Measurements from ENCODE around the gene IRAK2. TPM values are rescaled to one million over a fixed set of nuclear protein-coding genes. Genes with fewer than 3 reads are reported as not detected.
"Not testable (repeated sequence)": the region's sequence is repeated elsewhere in the genome, so short reads cannot be mapped to it uniquely, and the experiment has no call there.

The IRAK2 gene
- total and polyA plus RNA-seq, 3 donors from 2014 or later, result 2.1 to 3.8 (median 3.7) TPM

GRCh38 chr3:10157031-10157430 is 7.7 kb upstream of the IRAK2 start:
- H3K9me3 ChIP-seq, result no peaks in the 10 kb centered on the region
- TF ChIP-seq, protein P1, sequence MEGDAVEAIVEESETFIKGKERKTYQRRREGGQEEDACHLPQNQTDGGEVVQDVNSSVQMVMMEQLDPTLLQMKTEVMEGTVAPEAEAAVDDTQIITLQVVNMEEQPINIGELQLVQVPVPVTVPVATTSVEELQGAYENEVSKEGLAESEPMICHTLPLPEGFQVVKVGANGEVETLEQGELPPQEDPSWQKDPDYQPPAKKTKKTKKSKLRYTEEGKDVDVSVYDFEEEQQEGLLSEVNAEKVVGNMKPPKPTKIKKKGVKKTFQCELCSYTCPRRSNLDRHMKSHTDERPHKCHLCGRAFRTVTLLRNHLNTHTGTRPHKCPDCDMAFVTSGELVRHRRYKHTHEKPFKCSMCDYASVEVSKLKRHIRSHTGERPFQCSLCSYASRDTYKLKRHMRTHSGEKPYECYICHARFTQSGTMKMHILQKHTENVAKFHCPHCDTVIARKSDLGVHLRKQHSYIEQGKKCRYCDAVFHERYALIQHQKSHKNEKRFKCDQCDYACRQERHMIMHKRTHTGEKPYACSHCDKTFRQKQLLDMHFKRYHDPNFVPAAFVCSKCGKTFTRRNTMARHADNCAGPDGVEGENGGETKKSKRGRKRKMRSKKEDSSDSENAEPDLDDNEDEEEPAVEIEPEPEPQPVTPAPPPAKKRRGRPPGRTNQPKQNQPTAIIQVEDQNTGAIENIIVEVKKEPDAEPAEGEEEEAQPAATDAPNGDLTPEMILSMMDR (IDR thresholded peaks at IDR 0.05), result no peak
- no peak for TF ChIP-seq POLR2A (IDR thresholded peaks at IDR 0.05)
- H3K4me1 ChIP-seq, result no peaks in the 10 kb centered on the region
- no peaks in the 10 kb centered on the region for H3K27me3 ChIP-seq
- H3K27ac ChIP-seq, result no peak overlapping the region
- intact Hi-C loops (cut with DNase I; ENCODE audit: low total_unique reads), result no loop called here
- WGBS, 2 donors, result 57 to 65% methylated on average over 4 of the region's 4 CpGs
- H3K36me3 ChIP-seq (ENCODE audit: low read depth, missing control alignments), result no peaks in the 10 kb centered on the region
- no peak overlapping the region for H3K4me3 ChIP-seq
- no peak for DNase-seq

GRCh38 chr3:10158555-10158954 is 6.2 kb upstream of the IRAK2 start:
- H3K36me3 ChIP-seq (ENCODE audit: low read depth, missing control alignments); H3K4me3 ChIP-seq; H3K27me3 ChIP-seq; H3K4me1 ChIP-seq; H3K9me3 ChIP-seq; intact Hi-C loops (cut with DNase I; ENCODE audit: low total_unique reads); DNase-seq; H3K27ac ChIP-seq: not testable (repeated sequence)
- 96 to 97% methylated on average over 6 of the region's 6 CpGs for WGBS, 2 donors

GRCh38 chr3:10160346-10160745 is 4.4 kb upstream of the IRAK2 start:
- TF ChIP-seq, protein P1 (IDR thresholded peaks at IDR 0.05), result no peak
- TF ChIP-seq POLR2A (IDR thresholded peaks at IDR 0.05), result no peak
- Histone ChIP-seq H3K4me3 (no peak overlapping the region), H3K9me3 (no peaks in the 10 kb centered on the region), H3K27ac (no peak overlapping the region), H3K36me3 (ENCODE audit: low read depth, missing control alignments) (no peaks in the 10 kb centered on the region), H3K4me1 (no peaks in the 10 kb centered on the region), H3K27me3 (no peaks in the 10 kb centered on the region)
- 56 to 63% methylated on average over 1 of the region's 1 CpG for WGBS, 2 donors
- intact Hi-C loops (cut with DNase I; ENCODE audit: low total_unique reads), result no loop called here
- DNase-seq, result no peak

GRCh38 chr3:10160925-10161324 is 3.8 kb upstream of the IRAK2 start:
- no peaks in the 10 kb centered on the region for H3K9me3 ChIP-seq
- intact Hi-C loops (cut with DNase I; ENCODE audit: low total_unique reads), result no loop called here
- no peak for DNase-seq
- no peak overlapping the region for H3K27ac ChIP-seq
- no peaks in the 10 kb centered on the region for H3K4me1 ChIP-seq
- WGBS, 2 donors, result 75 to 90% methylated on average over 6 of the region's 6 CpGs
- no peak overlapping the region for H3K4me3 ChIP-seq
- H3K36me3 ChIP-seq (ENCODE audit: low read depth, missing control alignments), result no peaks in the 10 kb centered on the region
- TF ChIP-seq, protein P1 (IDR thresholded peaks at IDR 0.05), result no peak
- no peak for TF ChIP-seq POLR2A (IDR thresholded peaks at IDR 0.05)
- H3K27me3 ChIP-seq, result no peaks in the 10 kb centered on the region

DNA sequence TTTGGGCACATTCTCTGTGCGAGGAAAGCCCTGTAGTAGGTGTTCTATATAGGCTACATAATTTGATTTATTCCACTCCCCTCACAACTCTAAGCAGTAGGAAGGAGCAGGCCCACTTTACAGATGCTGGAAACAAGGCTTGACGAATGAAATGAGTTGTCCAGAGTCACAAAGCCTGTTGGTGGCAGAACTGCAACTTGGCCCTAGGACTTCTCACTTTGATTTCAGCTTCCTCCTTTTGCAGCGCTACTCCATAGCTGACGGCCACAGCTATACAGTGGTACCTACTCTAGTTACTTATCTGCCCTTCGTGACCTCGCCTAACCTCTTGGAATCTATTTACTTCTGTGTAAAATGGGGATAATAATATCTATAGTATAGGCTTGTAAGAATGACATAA is 2.5 kb upstream of the IRAK2 start:
- no peak overlapping the region for H3K4me3 ChIP-seq
- TF ChIP-seq, protein P1 (IDR thresholded peaks at IDR 0.05), result no peak
- no peak for TF ChIP-seq POLR2A (IDR thresholded peaks at IDR 0.05)
- no peaks in the 10 kb centered on the region for H3K9me3 ChIP-seq
- 88 to 89% methylated on average over 6 of the region's 6 CpGs for WGBS, 2 donors
- intact Hi-C loops (cut with DNase I; ENCODE audit: low total_unique reads), result no loop called here
- H3K36me3 ChIP-seq (ENCODE audit: low read depth, missing control alignments), result no peaks in the 10 kb centered on the region
- H3K4me1 ChIP-seq, result no peaks in the 10 kb centered on the region
- no peaks in the 10 kb centered on the region for H3K27me3 ChIP-seq
- DNase-seq, result no peak
- H3K27ac ChIP-seq, result no peak overlapping the region

DNA sequence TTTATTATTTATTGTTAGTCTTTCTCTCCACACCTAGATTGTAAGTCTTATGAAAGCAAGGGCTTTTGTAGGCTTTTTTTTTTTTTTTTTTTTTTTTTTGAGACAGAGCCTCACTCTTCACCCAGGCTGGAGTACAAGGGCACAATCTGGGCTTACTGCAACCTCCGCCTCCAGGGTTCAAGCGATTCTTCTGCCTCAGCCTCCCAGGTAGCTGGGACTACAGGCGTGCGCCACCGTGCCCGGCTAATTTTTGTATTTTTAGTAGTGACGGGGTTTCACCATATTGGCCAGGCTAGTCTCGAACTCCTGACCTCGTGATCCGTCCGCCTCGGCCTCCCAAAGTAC is 546 bp upstream of the IRAK2 start:
- H3K9me3 ChIP-seq; intact Hi-C loops (cut with DNase I; ENCODE audit: low total_unique reads); H3K4me1 ChIP-seq; H3K27ac ChIP-seq; H3K27me3 ChIP-seq; DNase-seq; H3K36me3 ChIP-seq (ENCODE audit: low read depth, missing control alignments): not testable (repeated sequence)
- 43 to 59% methylated on average over 12 of the region's 12 CpGs for WGBS, 2 donors
- H3K4me3 ChIP-seq, result peak overlapping the region in 1 of 2 donors; percentile 79
